NCI-H1694 treated with DMSO at 0.1 percent for 48 hours (cell line): ENCODE data around the gene KAT6B.
"Not testable (repeated sequence)": the region's sequence is repeated elsewhere in the genome, so short reads cannot be mapped to it uniquely, and the experiment has no call there.

Source experiments
- DNase-seq: peaks from one replicate; lab custom pipeline; 2025; lab: John Stamatoyannopoulos, UW

Gene KAT6B

GRCh38 chr10:74826142-74827044 lies at the start of gene KAT6B:
Gene KAT6B, plus strand, starts transcription at chr10:74826600. Its CDS starts 16,258 bp downstream, at chr10:74842858.
- DNase-seq, result peak; percentile 100

GRCh38 chr10:74778436-74779094 lies 47.8 kb upstream of the KAT6B start:
- no peak for DNase-seq

- not testable (repeated sequence) for DNase-seq
Measured at GRCh38 chr10:74781870-74782269, 44.5 kb upstream of the KAT6B start.

- DNase-seq, result no peak
Measured at GRCh38 chr10:74784462-74784861, 41.9 kb upstream of the KAT6B start.

- DNase-seq, result no peak
Measured at GRCh38 chr10:74786126-74786525, 40.3 kb upstream of the KAT6B start.

GRCh38 chr10:74787457-74787856 lies 38.9 kb upstream of the KAT6B start:
- no peak for DNase-seq

GRCh38 chr10:74791979-74792378 lies 34.4 kb upstream of the KAT6B start:
- not testable (repeated sequence) for DNase-seq

GRCh38 chr10:74792726-74793125 lies 33.7 kb upstream of the KAT6B start:
- DNase-seq, result no peak

- DNase-seq, result not testable (repeated sequence)
Measured at GRCh38 chr10:74793240-74793639, 33.2 kb upstream of the KAT6B start.

- DNase-seq, result no peak
Measured at GRCh38 chr10:74794531-74794930, 31.9 kb upstream of the KAT6B start.

- DNase-seq, result no peak
Measured at GRCh38 chr10:74797550-74797949, 28.9 kb upstream of the KAT6B start.

- no peak for DNase-seq
Measured at GRCh38 chr10:74799721-74800221, 26.6 kb upstream of the KAT6B start.

GRCh38 chr10:74801447-74801846 lies 25.0 kb upstream of the KAT6B start:
- no peak for DNase-seq

- DNase-seq, result no peak
Measured at GRCh38 chr10:74808501-74808900, 17.9 kb upstream of the KAT6B start.

GRCh38 chr10:74810087-74810486 lies 16.3 kb upstream of the KAT6B start:
- DNase-seq, result no peak

GRCh38 chr10:74813381-74814259 lies 12.8 kb upstream of the KAT6B start:
- no peak for DNase-seq

- no peak for DNase-seq
Measured at GRCh38 chr10:74814797-74815196, 11.6 kb upstream of the KAT6B start.

- no peak for DNase-seq
Measured at GRCh38 chr10:74816824-74817498, 9.4 kb upstream of the KAT6B start.

GRCh38 chr10:74821501-74821900 lies 4.9 kb upstream of the KAT6B start:
- DNase-seq, result no peak

- DNase-seq, result no peak
Measured at GRCh38 chr10:74822101-74822500, 4.3 kb upstream of the KAT6B start.

GRCh38 chr10:74822521-74823089 lies 3.8 kb upstream of the KAT6B start:
- no peak for DNase-seq
